D721Med (cell line): ENCODE data around the gene BANF1.

Source experiments
- DNase-seq: peaks from one replicate; pipeline ENCODE4 v3.0.0; 2011; ENCODE audit warnings: low spot score; ENCODE audit not compliant: insufficient read length
- FAIRE-seq: peaks from 2 replicates; lab custom pipeline; 2011; peaks lifted over from hg19 to GRCh38; lab: Jason Lieb, UNC
- CTCF ChIP-seq: IDR thresholded peaks from 2 replicates; pipeline ENCODE4 v1.5.1; 2012; ENCODE audit warnings: mild to moderate bottlenecking, control low read depth; ENCODE audit not compliant: insufficient read depth; ENCODE audit errors: missing control alignments

BANF1 gene

GRCh38 chr11:65961267-65962140 is 40.8 kb upstream of the BANF1 start, which contains the start of gene SART1:
SART1 (plus strand) TSS chr11:65961734; CDS start chr11:65961781, 47 bp downstream.
- DNase-seq: peak; percentile 99
- TF ChIP-seq CTCF: no peak
- no peak for FAIRE-seq

- DNase-seq (no peak), FAIRE-seq (no peak)
- no peak for TF ChIP-seq CTCF
Measured at GRCh38 chr11:65962141-65962564, 40.1 kb upstream of the BANF1 start.

- FAIRE-seq: no peak
- TF ChIP-seq CTCF: no peak
- DNase-seq: no peak
Measured at GRCh38 chr11:65964906-65965305, 37.4 kb upstream of the BANF1 start.

GRCh38 chr11:65965986-65966762 is 36.1 kb upstream of the BANF1 start:
- no peak for DNase-seq
- no peak for TF ChIP-seq CTCF
- no peak for FAIRE-seq

- no peak for TF ChIP-seq CTCF
- FAIRE-seq: no peak
Measured at GRCh38 chr11:65967329-65967934, 34.9 kb upstream of the BANF1 start.

GRCh38 chr11:65968600-65969482 is 33.5 kb upstream of the BANF1 start:
- TF ChIP-seq CTCF: no peak
- FAIRE-seq (no peak), DNase-seq (no peak)

More at GRCh38 chr11:65967329-65967934, 34.9 kb upstream of the BANF1 start:
- no peak for DNase-seq
